Loucy (cell line): Measurements from ENCODE around the gene CYTH1.
"Not testable (repeated sequence)": the region's sequence is repeated elsewhere in the genome, so short reads cannot be mapped to it uniquely, and the experiment has no call there.

Source experiments
- H2AFZ ChIP-seq: fragments of 200-600 bp; sonication (generic); 2 replicates; pipeline ENCODE4 v1.6.0; 2016; ENCODE audit warnings: antibody characterized with exemption, mild to moderate bottlenecking, low read length, moderate library complexity
- H3F3A ChIP-seq: fragments of 200-600 bp; 2 replicates; pipeline ENCODE4 v1.6.0; 2016; ENCODE audit warnings: antibody characterized with exemption, low read depth, mild to moderate bottlenecking
- H3K27me3 ChIP-seq: fragments of 200-600 bp; sonication (generic); 2 replicates; pipeline ENCODE4 v1.6.1; 2014; ENCODE audit warnings: low read length, mild to moderate bottlenecking; ENCODE audit not compliant: insufficient read depth, poor library complexity, severe bottlenecking
- H3K36me3 ChIP-seq: fragments of 200-600 bp; sonication (generic); 2 replicates; pipeline ENCODE4 v1.6.1; 2016; ENCODE audit warnings: low read length; ENCODE audit not compliant: insufficient read depth
- H3K4me1 ChIP-seq: fragments of 200-600 bp; sonication (generic); 2 replicates; pipeline ENCODE4 v1.5.1; 2014; ENCODE audit warnings: low read length, mild to moderate bottlenecking; ENCODE audit not compliant: insufficient read depth, poor library complexity, severe bottlenecking
- H3K4me2 ChIP-seq: fragments of 200-600 bp; sonication (generic); 2 replicates; pipeline ENCODE4 v1.6.0; 2014; ENCODE audit warnings: antibody characterized with exemption, low read length, low read depth, mild to moderate bottlenecking; ENCODE audit not compliant: poor library complexity, severe bottlenecking
- H3K4me3 ChIP-seq: fragments of 200-600 bp; sonication (generic); 2 replicates; pipeline ENCODE4 v1.5.1; 2014; ENCODE audit warnings: low read length, mild to moderate bottlenecking, mixed read lengths; ENCODE audit not compliant: poor library complexity, severe bottlenecking
- H3K79me2 ChIP-seq: fragments of 200-600 bp; sonication (generic); 2 replicates; pipeline ENCODE4 v1.6.1; 2014; ENCODE audit warnings: low read length; ENCODE audit not compliant: insufficient read depth
- H3K9ac ChIP-seq: fragments of 200-600 bp; sonication (generic); 2 replicates; pipeline ENCODE4 v1.6.0; 2014; ENCODE audit warnings: mild to moderate bottlenecking, low read depth, low read length, moderate library complexity; ENCODE audit not compliant: poor library complexity, severe bottlenecking
- H3K9me2 ChIP-seq: fragments of 200-600 bp; sonication (generic); replicated peaks from 2 replicates; pipeline ENCODE4 v1.6.1; 2016; ENCODE audit warnings: low read depth, low read length, mixed read lengths
- H3K9me3 ChIP-seq: fragments of 200-600 bp; sonication (generic); 2 replicates; pipeline ENCODE4 v1.6.1; 2014; ENCODE audit warnings: mild to moderate bottlenecking, antibody characterized with exemption, low read length, low read depth; ENCODE audit not compliant: insufficient read depth
- H4K20me1 ChIP-seq: fragments of 200-600 bp; sonication (generic); 2 replicates; pipeline ENCODE4 v1.6.0; 2014; ENCODE audit warnings: antibody characterized with exemption, low read length, mild to moderate bottlenecking; ENCODE audit not compliant: insufficient read depth, poor library complexity, severe bottlenecking
- EZH2phosphoT487 ChIP-seq: fragments of 200-600 bp; IDR thresholded peaks from 2 replicates; pipeline ENCODE4 v1.6.1; 2018; ENCODE audit warnings: antibody characterized with exemption, mild to moderate bottlenecking, moderate library complexity, borderline replicate concordance
- TF ChIP-seq, protein P1 (sequence below): fragments of 200-600 bp; sonication (generic); conservative IDR thresholded peaks from 2 replicates; pipeline ENCODE4 v1.5.1; 2014; ENCODE audit warnings: mild to moderate bottlenecking, antibody characterized with exemption, low read length

The CYTH1 gene

DNA sequence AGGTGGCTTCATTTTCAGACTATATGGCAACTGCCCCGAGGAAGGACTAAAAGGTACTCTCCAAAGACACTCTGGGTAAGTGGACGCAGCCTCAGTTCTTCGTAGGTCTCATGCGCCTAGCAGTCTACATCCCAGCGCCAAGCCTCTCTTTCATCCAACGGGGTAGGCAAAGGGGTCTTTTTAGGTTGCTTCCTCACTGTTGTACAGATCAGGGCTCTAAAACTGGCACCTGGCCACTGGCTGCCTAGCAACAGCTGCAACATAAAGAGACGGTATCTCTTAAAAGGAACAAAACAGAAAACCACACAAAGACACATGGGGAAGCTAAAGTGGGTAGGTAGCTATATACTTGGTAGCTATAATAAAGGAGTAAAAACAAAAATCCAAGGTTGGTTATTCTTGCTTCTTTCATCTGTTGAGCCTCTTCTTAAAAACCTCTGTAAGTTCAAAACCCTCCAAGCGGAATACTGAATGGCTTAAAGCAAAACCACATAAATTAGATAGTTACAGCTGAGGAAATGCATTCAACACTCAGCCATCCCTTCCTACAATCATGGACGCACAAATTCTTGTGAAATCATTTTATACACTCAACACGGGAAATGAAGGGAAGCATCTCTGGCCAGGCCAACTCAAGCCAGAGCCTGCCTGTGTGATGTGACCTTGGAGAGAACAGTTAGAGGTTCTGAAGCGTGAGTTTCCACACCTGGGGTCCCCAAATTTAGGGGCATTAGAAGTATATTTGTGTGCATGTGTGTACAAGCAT, 22.7 kb downstream of the CYTH1 start:
- no peaks in the 10 kb centered on the region for H3K36me3 ChIP-seq
- H3K79me2 ChIP-seq: peaks cover 91% of the 10 kb centered on the region
- no peak for TF ChIP-seq EZH2phosphoT487
- TF ChIP-seq, protein P1, sequence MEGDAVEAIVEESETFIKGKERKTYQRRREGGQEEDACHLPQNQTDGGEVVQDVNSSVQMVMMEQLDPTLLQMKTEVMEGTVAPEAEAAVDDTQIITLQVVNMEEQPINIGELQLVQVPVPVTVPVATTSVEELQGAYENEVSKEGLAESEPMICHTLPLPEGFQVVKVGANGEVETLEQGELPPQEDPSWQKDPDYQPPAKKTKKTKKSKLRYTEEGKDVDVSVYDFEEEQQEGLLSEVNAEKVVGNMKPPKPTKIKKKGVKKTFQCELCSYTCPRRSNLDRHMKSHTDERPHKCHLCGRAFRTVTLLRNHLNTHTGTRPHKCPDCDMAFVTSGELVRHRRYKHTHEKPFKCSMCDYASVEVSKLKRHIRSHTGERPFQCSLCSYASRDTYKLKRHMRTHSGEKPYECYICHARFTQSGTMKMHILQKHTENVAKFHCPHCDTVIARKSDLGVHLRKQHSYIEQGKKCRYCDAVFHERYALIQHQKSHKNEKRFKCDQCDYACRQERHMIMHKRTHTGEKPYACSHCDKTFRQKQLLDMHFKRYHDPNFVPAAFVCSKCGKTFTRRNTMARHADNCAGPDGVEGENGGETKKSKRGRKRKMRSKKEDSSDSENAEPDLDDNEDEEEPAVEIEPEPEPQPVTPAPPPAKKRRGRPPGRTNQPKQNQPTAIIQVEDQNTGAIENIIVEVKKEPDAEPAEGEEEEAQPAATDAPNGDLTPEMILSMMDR: no peak
- peak overlapping the region; percentile 85 for H3K4me2 ChIP-seq
- H3F3A ChIP-seq: peaks cover 5% of the 10 kb centered on the region; the same call in 1 of the 2 replicates
- H3K9me3 ChIP-seq: no peaks in the 10 kb centered on the region
- H3K4me3 ChIP-seq: peak overlapping the region; percentile 66
- H3K4me1 ChIP-seq: peaks cover 37% of the 10 kb centered on the region
- H3K9ac ChIP-seq: peak overlapping the region; percentile 25
- H3K9me2 ChIP-seq: no peaks in the 10 kb centered on the region
- H2AFZ ChIP-seq: no peak overlapping the region
- H3K27me3 ChIP-seq: no peaks in the 10 kb centered on the region
- H4K20me1 ChIP-seq: peaks cover 12% of the 10 kb centered on the region

DNA sequence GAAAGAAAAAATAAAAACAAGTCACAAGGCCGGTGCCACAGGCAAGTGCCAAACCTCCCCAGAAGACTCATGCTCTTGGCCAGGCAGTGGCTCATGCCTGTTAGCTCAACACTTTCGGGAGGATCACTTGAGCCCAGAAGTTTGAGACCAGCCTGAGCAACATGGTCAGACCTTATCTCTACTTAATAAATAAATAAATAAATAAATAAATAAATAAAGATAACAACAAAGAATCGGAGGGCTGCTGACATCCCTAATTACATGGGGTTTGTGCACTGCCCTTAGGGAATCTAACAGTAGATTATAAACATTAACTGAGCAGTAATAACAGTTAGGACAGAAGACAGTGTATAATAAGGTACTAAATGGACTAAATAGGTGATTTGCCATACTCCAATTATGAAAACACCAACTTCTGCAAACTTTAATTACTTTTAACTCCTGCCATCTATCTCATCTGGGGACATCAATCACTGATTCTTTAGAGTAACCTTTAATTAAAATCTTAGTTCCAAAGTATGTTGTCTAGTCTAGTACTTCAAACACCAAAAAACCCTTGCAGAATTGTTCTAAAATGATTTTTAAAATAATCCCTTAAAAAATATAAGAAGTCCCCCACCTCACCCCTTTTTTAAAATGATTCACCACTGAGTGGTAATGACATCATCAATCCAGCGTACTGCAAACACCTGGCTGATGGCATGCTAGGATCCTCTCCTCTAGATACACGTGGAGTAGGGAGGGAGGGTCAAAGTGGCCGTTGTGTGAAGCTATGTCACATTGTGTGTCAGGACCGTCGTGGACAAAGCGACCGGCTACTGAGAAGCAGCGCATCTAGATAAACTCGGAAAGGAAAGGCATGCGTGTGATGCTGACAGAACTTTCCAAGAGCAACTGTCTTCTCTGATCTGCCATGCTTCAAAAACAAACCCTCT, 28.5 kb downstream of the CYTH1 start:
- Histone ChIP-seq H3K9me2 (no peaks in the 10 kb centered on the region), H2AFZ (no peak overlapping the region), H3K4me3 (no peak overlapping the region), H3K27me3 (no peaks in the 10 kb centered on the region), H3K79me2 (peaks cover 90% of the 10 kb centered on the region), H3K9me3 (no peaks in the 10 kb centered on the region), H3K4me1 (peaks cover 49% of the 10 kb centered on the region), H3K4me2 (no peak overlapping the region), H3F3A (peaks cover 3% of the 10 kb centered on the region; the same call in 1 of the 2 replicates), H3K36me3 (no peaks in the 10 kb centered on the region), H3K9ac (no peak overlapping the region), H4K20me1 (no peaks in the 10 kb centered on the region)
- TF ChIP-seq, protein P1: no peak
- TF ChIP-seq EZH2phosphoT487: no peak

DNA sequence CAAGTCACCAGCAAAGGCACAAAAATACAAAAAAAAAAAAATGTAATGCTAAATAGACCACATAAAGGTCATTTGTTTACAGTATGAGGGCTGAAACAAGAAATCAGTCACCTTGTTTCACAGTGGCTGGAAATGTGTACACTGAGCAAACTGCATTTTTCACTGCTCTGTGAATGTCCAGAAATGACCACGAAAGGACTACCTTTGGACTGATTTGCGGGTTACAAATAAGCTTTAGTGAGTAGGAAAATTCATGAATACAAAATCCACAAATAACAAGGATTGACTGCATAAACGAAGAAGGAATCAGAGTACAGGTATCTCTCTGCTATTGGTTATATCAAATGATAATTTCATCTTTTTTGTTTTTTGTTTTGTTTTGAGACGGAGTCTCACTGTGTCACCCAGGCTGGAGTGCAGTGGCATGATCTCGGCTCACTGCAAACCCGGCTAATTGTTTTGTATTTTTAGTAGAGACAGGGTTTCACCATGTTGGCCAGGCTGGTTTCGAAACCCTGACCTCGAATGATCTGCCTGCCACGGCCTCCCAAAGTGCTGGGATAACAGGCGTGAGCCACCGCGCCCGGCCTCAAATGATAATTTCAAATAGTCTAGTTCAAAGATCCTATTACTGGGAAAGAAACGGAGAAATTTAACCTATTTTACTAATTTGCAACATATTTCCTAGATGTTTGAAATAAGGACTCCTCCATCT, 30.5 kb downstream of the CYTH1 start:
- Histone ChIP-seq H3K79me2 (peaks cover 89% of the 10 kb centered on the region), H3K9me2 (no peaks in the 10 kb centered on the region), H3K36me3 (no peaks in the 10 kb centered on the region), H3K27me3 (no peaks in the 10 kb centered on the region), H3F3A (peaks cover 13% of the 10 kb centered on the region; the same call in 1 of the 2 replicates), H3K4me2 (no peak overlapping the region), H4K20me1 (no peaks in the 10 kb centered on the region), H3K4me3 (no peak overlapping the region), H3K9me3 (no peaks in the 10 kb centered on the region), H3K4me1 (peaks cover 59% of the 10 kb centered on the region), H3K9ac (no peak overlapping the region), H2AFZ (no peak overlapping the region)
- no peak for TF ChIP-seq EZH2phosphoT487
- TF ChIP-seq, protein P1: no peak

DNA sequence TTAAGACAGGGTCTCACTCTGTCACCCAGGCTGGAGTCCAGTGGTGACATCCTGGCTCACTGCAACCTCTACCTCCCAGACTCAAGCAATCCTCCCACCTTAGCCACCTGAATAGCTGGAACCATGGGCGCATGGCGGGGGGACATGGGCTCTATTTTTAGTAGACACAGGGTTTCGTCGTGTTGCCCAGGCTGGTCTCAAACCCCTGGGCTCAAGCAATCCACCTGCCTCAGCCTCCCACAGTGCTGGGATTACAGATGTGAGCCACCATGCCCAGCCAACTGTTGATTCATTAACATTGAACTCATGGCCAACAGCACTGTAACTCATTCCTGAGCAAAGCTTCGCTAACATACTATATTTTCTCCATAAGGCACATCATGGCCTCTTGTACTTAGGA, 31.1 kb downstream of the CYTH1 start:
- H3K4me2 ChIP-seq, H3K27me3 ChIP-seq, H4K20me1 ChIP-seq, H3K4me3 ChIP-seq, H3K9me3 ChIP-seq, H2AFZ ChIP-seq, H3K36me3 ChIP-seq, H3K9me2 ChIP-seq: not testable (repeated sequence)
- H3K79me2 ChIP-seq: peaks cover 89% of the 10 kb centered on the region
- H3K9ac ChIP-seq: peak overlapping the region; percentile 33
- peaks cover 13% of the 10 kb centered on the region; the same call in 1 of the 2 replicates for H3F3A ChIP-seq
- peaks cover 59% of the 10 kb centered on the region for H3K4me1 ChIP-seq
